ENCODE data around the gene KIFBP. TPM values are rescaled to one million over a fixed set of nuclear protein-coding genes. Genes with fewer than 3 reads are reported as not detected.

KIFBP gene
- total and polyA plus RNA-seq, 9 of the 15 experiments (the other 6 are each of a cell fraction or from before 2014, with no cell fraction given): 5.6 to 23.2 (median 14.8) TPM

DNA sequence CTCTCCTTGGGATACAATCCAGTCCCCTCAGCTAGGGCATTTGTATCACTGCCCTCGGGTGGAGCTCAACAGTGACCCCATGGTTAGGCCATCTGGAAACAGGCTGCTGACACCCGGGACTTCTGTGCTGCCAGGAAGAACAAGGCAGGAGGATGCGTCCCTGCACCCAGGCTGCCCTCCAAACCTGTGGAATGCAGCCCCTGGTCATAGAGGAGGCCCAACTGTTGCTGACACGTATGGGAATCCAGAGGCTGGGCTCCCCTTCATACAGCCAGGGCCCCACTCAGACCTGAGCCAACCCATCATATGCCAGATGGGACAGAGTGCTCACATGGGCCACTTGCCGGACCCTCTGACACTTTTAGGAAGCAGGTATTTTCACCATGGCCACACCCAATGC lies 53.8 kb downstream of the KIFBP start (continued):
- TF ChIP-seq, protein P1, sequence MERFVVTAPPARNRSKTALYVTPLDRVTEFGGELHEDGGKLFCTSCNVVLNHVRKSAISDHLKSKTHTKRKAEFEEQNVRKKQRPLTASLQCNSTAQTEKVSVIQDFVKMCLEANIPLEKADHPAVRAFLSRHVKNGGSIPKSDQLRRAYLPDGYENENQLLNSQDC (CRISPR knock-in tag; IDR thresholded peaks at IDR 0.05): no peak
- TF ChIP-seq ZNF224 (CRISPR knock-in tag; IDR thresholded peaks at IDR 0.05) (no peak), COPS2 (conservative IDR thresholded peaks at IDR 0.05) (no peak), ZBTB1 (CRISPR knock-in tag; IDR thresholded peaks at IDR 0.05; ENCODE audit: borderline replicate concordance, low read depth) (no peak), GTF2F1 (IDR thresholded peaks at IDR 0.05; ENCODE audit: low read depth, low read length) (no peak)
- TF ChIP-seq, protein P2, sequence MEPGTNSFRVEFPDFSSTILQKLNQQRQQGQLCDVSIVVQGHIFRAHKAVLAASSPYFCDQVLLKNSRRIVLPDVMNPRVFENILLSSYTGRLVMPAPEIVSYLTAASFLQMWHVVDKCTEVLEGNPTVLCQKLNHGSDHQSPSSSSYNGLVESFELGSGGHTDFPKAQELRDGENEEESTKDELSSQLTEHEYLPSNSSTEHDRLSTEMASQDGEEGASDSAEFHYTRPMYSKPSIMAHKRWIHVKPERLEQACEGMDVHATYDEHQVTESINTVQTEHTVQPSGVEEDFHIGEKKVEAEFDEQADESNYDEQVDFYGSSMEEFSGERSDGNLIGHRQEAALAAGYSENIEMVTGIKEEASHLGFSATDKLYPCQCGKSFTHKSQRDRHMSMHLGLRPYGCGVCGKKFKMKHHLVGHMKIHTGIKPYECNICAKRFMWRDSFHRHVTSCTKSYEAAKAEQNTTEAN (CRISPR knock-in tag; IDR thresholded peaks at IDR 0.05): no peak

DNA sequence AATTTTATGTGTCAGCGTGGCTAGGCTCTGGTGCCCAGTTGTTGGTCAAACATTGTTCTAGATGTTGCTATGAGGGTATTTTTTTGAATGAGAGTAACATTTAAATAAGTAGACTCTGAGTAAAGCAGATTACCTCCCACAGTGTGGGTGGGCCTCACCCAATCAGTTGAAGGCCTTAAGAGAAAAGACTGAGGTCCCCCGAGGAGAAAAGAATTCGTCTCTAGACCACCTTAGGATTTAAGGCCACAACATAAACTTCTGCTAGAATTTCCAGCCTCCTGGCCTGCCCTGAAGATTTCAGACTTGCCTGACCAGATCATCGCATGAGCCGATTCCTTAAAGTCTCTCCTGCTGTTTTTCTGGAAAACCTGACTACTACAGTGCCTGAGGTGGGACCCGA lies 54.2 kb downstream of the KIFBP start:
- no peaks in the 10 kb centered on the region for H4K20me1 ChIP-seq (replicated peaks; ENCODE audit: control insufficient read depth, insufficient read depth, low read length)
- ChIA-PET POLR2A (interaction anchor here (1.0 to 2.8 kb wide), 3 partner anchors 19 to 21 kb away, joined by 3 to 6 read pairs (median 3); no protein-coding TSS in a partner anchor), CTCF (ENCODE audit: low intra/inter-chr PET ratio) (no interaction called here)
- no peaks in the 10 kb centered on the region for H3K9me1 ChIP-seq (ENCODE audit: control insufficient read depth, insufficient read depth, low read length)
- no TSS peak for BruUV-seq (replicated peaks)
- H3K27ac ChIP-seq (ENCODE audit: extremely low read depth, low read depth, low read length): no peak overlapping the region
- H3K4me1 ChIP-seq (replicated peaks in 1 of 2; ENCODE audit: control insufficient read depth in 2 of 2, insufficient read depth in 2 of 2, low read length in 2 of 2): peaks cover 7 to 17% of the 10 kb centered on the region in 2 experiments; a peak in 4 of 5 replicates
- in situ Hi-C loops (cut with MboI): no loop called here
- 74% methylated on average over 6 of the region's 6 CpGs for WGBS (ENCODE audit: insufficient coverage, low coverage, missing lambda C conversion rate)
- H3K9me3 ChIP-seq (replicated peaks; ENCODE audit: control insufficient read depth, insufficient read depth, low read depth, low read length): no peaks in the 10 kb centered on the region
- intact Hi-C loops (cut with micrococcal nuclease): no loop called here
- H3K4me3 ChIP-seq: no peak overlapping the region
- 0 out of 4 replicates have a peak overlapping the region, but pooled peaks of 1 of the 2 experiments have one; percentile 7 for H3K9ac ChIP-seq (ENCODE audit: insufficient read depth in 1 of 2, low read depth in 2 of 2, low read length in 2 of 2)
- H3K36me3 ChIP-seq (ENCODE audit: control insufficient read depth, insufficient read depth, low read length): no peaks in the 10 kb centered on the region; the same call in 2 of the 3 replicates
- no peak for FAIRE-seq
- no peak overlapping the region for H2AFZ ChIP-seq (ENCODE audit: low read depth, low read length)
- no peak overlapping the region for H3K4me2 ChIP-seq (ENCODE audit: insufficient read depth, low read length)
- DNase-seq (ENCODE audit: extremely low read depth in 1 of 4, low spot score in 3 of 4): no peak
- no peaks in the 10 kb centered on the region for H3K79me2 ChIP-seq (ENCODE audit: control insufficient read depth, insufficient read depth, low read length)
- no peaks in the 10 kb centered on the region for H3K27me3 ChIP-seq (ENCODE audit: control insufficient read depth in 2 of 2, insufficient read depth in 2 of 2, low read length in 2 of 2)
- ATAC-seq: no peak
- TF ChIP-seq POLR3G (IDR thresholded peaks at IDR 0.05; ENCODE audit: extremely low read depth, insufficient read length, insufficient replicate concordance) (no peak), FOXM1 (IDR thresholded peaks at IDR 0.05; ENCODE audit: low read depth) (peak; percentile 28; the same call in 1 of the 2 replicates), FOXM1 (CRISPR knock-in tag; IDR thresholded peaks at IDR 0.05; ENCODE audit: low read depth) (no peak), SAFB (IDR thresholded peaks at IDR 0.05; ENCODE audit: borderline replicate concordance, low read depth, low read length) (no peak), BRCA1 (IDR thresholded peaks at IDR 0.05) (no peak), BRCA1 (CRISPR knock-in tag; IDR thresholded peaks at IDR 0.05) (no peak), ZNF224 (CRISPR knock-in tag; IDR thresholded peaks at IDR 0.05) (no peak), HNRNPL (IDR thresholded peaks at IDR 0.05; ENCODE audit: low read depth, low read length) (no peak), RBM25 (IDR thresholded peaks at IDR 0.05; ENCODE audit: low read depth, low read length, severe bottlenecking) (peak; percentile 76)
- TF ChIP-seq, protein P3, sequence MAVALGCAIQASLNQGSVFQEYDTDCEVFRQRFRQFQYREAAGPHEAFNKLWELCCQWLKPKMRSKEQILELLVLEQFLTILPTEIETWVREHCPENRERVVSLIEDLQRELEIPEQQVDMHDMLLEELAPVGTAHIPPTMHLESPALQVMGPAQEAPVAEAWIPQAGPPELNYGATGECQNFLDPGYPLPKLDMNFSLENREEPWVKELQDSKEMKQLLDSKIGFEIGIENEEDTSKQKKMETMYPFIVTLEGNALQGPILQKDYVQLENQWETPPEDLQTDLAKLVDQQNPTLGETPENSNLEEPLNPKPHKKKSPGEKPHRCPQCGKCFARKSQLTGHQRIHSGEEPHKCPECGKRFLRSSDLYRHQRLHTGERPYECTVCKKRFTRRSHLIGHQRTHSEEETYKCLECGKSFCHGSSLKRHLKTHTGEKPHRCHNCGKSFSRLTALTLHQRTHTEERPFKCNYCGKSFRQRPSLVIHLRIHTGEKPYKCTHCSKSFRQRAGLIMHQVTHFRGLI (CRISPR knock-in tag; IDR thresholded peaks at IDR 0.05): no peak
- TF ChIP-seq, protein P4, sequence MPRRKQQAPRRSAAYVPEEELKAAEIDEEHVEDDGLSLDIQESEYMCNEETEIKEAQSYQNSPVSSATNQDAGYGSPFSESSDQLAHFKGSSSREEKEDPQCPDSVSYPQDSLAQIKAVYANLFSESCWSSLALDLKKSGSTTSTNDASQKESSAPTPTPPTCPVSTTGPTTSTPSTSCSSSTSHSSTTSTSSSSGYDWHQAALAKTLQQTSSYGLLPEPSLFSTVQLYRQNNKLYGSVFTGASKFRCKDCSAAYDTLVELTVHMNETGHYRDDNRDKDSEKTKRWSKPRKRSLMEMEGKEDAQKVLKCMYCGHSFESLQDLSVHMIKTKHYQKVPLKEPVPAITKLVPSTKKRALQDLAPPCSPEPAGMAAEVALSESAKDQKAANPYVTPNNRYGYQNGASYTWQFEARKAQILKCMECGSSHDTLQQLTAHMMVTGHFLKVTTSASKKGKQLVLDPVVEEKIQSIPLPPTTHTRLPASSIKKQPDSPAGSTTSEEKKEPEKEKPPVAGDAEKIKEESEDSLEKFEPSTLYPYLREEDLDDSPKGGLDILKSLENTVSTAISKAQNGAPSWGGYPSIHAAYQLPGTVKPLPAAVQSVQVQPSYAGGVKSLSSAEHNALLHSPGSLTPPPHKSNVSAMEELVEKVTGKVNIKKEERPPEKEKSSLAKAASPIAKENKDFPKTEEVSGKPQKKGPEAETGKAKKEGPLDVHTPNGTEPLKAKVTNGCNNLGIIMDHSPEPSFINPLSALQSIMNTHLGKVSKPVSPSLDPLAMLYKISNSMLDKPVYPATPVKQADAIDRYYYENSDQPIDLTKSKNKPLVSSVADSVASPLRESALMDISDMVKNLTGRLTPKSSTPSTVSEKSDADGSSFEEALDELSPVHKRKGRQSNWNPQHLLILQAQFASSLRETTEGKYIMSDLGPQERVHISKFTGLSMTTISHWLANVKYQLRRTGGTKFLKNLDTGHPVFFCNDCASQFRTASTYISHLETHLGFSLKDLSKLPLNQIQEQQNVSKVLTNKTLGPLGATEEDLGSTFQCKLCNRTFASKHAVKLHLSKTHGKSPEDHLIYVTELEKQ (CRISPR knock-in tag; IDR thresholded peaks at IDR 0.05): no peak

Data from K562 (cell line).